K562 (cell line): ENCODE results near the gene SSR4. TPM values are rescaled to one million over a fixed set of nuclear protein-coding genes. Genes with fewer than 3 reads are reported as not detected.
A peak's percentile ranks its signal among the peaks of the same experiment; 100 is the strongest.

Experiments used
- ATAC-seq: fragments of 200-7000 bp; cut with Tn5 transposase; 3 replicates; pipeline ENCODE4 v1.9.1; 2020; ENCODE audit warnings: moderate library complexity
- BruUV-seq: library from RNA; stranded (reverse); fragments of 400-500 nt; replicated peaks from 2 replicates; lab custom pipeline; 2021; lab: Mats Ljungman, UMichigan
- CTCF ChIA-PET: fragments of 300-600 bp; formaldehyde crosslinking; extraction: SDS; loops from one replicate; lab custom pipeline; 2021; ENCODE audit warnings: low intra/inter-chr PET ratio; lab: Yijun Ruan, JAX
- POLR2A ChIA-PET: fragments of 300-600, 350-650 bp; sonication (Branson Sonifier 250); formaldehyde crosslinking; extraction: SDS; loops from one replicate; lab custom pipeline; 2021; ENCODE audit warnings: antibody characterized with exemption, inconsistent platforms; lab: Yijun Ruan, JAX
- DNase-seq, 4 experiments: peaks; one replicate each; pipeline versions ENCODE4 v3.0.0 to v3.0.0-alpha.2; 2011 to 2018; ENCODE audit warnings: low spot score in 3 of 4, mixed read lengths in 3 of 4; ENCODE audit errors: extremely low read depth in 1 of 4
- FAIRE-seq: peaks from 2 replicates; lab custom pipeline; 2011; peaks lifted over from hg19 to GRCh38; lab: Jason Lieb, UNC
- H2AFZ ChIP-seq: 2 replicates; pipeline ENCODE4 v1.6.0; 2011; ENCODE audit warnings: low read depth, low read length, control low read depth, inconsistent platforms
- H3K27ac ChIP-seq: fragments of 200-600 bp; 3 replicates; pipeline ENCODE4 v1.8.0; 2011; ENCODE audit warnings: low read depth, mild to moderate bottlenecking, control low read depth, inconsistent platforms, low read length, moderate library complexity, mixed read lengths; ENCODE audit errors: extremely low read depth
- H3K27me3 ChIP-seq, 2 experiments: fragments of 300-600 bp in 1 of 2; 2 replicates in 1 of 2; 3 replicates in 1 of 2; pipeline versions ENCODE4 v1.6.0 to v1.8.0; 2011; ENCODE audit warnings: inconsistent platforms in 2 of 2, low read length in 2 of 2, mild to moderate bottlenecking in 1 of 2, mixed read lengths in 1 of 2, moderate library complexity in 1 of 2; ENCODE audit not compliant: control insufficient read depth in 2 of 2, insufficient read depth in 2 of 2
- H3K36me3 ChIP-seq: fragments of 300-600 bp; 3 replicates; pipeline ENCODE4 v1.8.0; 2011; ENCODE audit warnings: mild to moderate bottlenecking, low read length, inconsistent platforms; ENCODE audit not compliant: control insufficient read depth, insufficient read depth
- H3K4me1 ChIP-seq, 2 experiments: fragments of 200-600 bp in 1 of 2; replicated peaks in 1 of 2; 2 replicates in 1 of 2; 3 replicates in 1 of 2; pipeline versions ENCODE4 v1.5.1 to v1.8.0; 2011; ENCODE audit warnings: inconsistent platforms in 2 of 2, low read length in 2 of 2, mild to moderate bottlenecking in 1 of 2, mixed read lengths in 1 of 2, moderate library complexity in 1 of 2; ENCODE audit not compliant: control insufficient read depth in 2 of 2, insufficient read depth in 2 of 2
- H3K4me2 ChIP-seq: 2 replicates; pipeline ENCODE4 v1.6.1; 2011; ENCODE audit warnings: low read length, control low read depth, inconsistent platforms, mixed read lengths; ENCODE audit not compliant: insufficient read depth
- H3K4me3 ChIP-seq: fragments of 200-600 bp; sonication (generic), shearing (Covaris generic); 2 replicates; pipeline ENCODE4 v1.5.1; 2016; ENCODE audit warnings: control low read depth, inconsistent platforms
- H3K79me2 ChIP-seq: fragments of 200-600 bp; 3 replicates; pipeline ENCODE4 v1.8.0; 2011; ENCODE audit warnings: low read length, inconsistent platforms; ENCODE audit not compliant: control insufficient read depth, insufficient read depth
- H3K9ac ChIP-seq, 2 experiments: 2 replicates each; pipeline versions ENCODE4 v1.6.0 to v1.6.1; 2011; ENCODE audit warnings: low read depth in 2 of 2, low read length in 2 of 2, control low read depth in 1 of 2, inconsistent platforms in 1 of 2, mild to moderate bottlenecking in 1 of 2, mixed read lengths in 1 of 2; ENCODE audit not compliant: insufficient read depth in 1 of 2
- H3K9me1 ChIP-seq: one replicate; pipeline ENCODE4 v1.6.0; 2011; ENCODE audit warnings: inconsistent platforms, mild to moderate bottlenecking, low read length, moderate library complexity; ENCODE audit not compliant: control insufficient read depth, insufficient read depth
- H3K9me3 ChIP-seq: replicated peaks from 2 replicates; pipeline ENCODE4 v1.5.1; 2011; ENCODE audit warnings: low read depth, low read length, inconsistent platforms; ENCODE audit not compliant: control insufficient read depth, insufficient read depth
- H4K20me1 ChIP-seq: replicated peaks from 2 replicates; pipeline ENCODE4 v1.6.1; 2011; ENCODE audit warnings: low read length, inconsistent platforms, mixed read lengths; ENCODE audit not compliant: control insufficient read depth, insufficient read depth
- POLR2A ChIP-seq: fragments of 450-650 bp; conservative IDR thresholded peaks from 2 replicates; pipeline ENCODE4 v1.6.1; 2016
- POLR2G ChIP-seq: fragments of 200-400 bp; formaldehyde crosslinking; IDR thresholded peaks from 2 replicates; pipeline ENCODE4 v1.6.1; 2017; ENCODE audit warnings: low read depth, mild to moderate bottlenecking, antibody characterized with exemption, low read length, moderate library complexity
- RBFOX2 ChIP-seq: fragments of 200-400 bp; formaldehyde crosslinking; IDR thresholded peaks from 2 replicates; pipeline ENCODE4 v1.6.1; 2017; ENCODE audit warnings: low read depth, mild to moderate bottlenecking, low read length, moderate library complexity
- RBM22 ChIP-seq: fragments of 200-400 bp; formaldehyde crosslinking; IDR thresholded peaks from 2 replicates; pipeline ENCODE4 v1.6.1; 2018; ENCODE audit warnings: low read length, low read depth; ENCODE audit not compliant: poor library complexity, severe bottlenecking
- SREBF1 ChIP-seq: fragments of 150-350 bp; IDR thresholded peaks from 2 replicates; pipeline ENCODE4 v1.6.1; 2014; ENCODE audit warnings: antibody characterized with exemption, low read depth, low read length, borderline replicate concordance
- TAF1 ChIP-seq: IDR thresholded peaks from 2 replicates; pipeline ENCODE4 v1.6.1; 2011; ENCODE audit warnings: mild to moderate bottlenecking, low read length, moderate library complexity; ENCODE audit not compliant: insufficient read depth, control insufficient read depth, severe bottlenecking; ENCODE audit errors: extremely low read depth
- WGBS: fragments of 100-300 bp; shearing (Covaris generic); methylation state at CpG from one replicate; pipeline ENCODE4 v1.1.6; 2016; ENCODE audit warnings: low coverage, mixed read lengths; ENCODE audit not compliant: insufficient coverage; ENCODE audit errors: missing lambda C conversion rate; 5-methylcytosine and 5-hydroxymethylcytosine counted together
- in situ Hi-C: fragments of 300-500 bp; cut with MboI; formaldehyde crosslinking; loops from 4 replicates; pipeline ENCODE4 v1.15.0; 2018; ENCODE audit warnings: inconsistent platforms, mixed read lengths
- intact Hi-C: fragments of 100-400 bp; cut with micrococcal nuclease; formaldehyde crosslinking; loops from 2 replicates; pipeline ENCODE4 v1.14.2; 2022
- polyA plus RNA-seq, 8 experiments: library from polyadenylated mRNA; depleted of rRNA in 4 of 8; stranded (reverse) in 5 of 8; unstranded in 3 of 8; fragments of >200 nt; fragmentation: Nextera tagmentation in 2 of 8; fragmentation: Illumina TruSeq in 1 of 8; extraction: Ambion mirVana in 2 of 8; extraction: Trizol in 1 of 8; gene quantifications; 2 replicates each; pipeline versions ENCODE4 v1.2.1 to v1.2.3, GENCODE V29; 2011 to 2014; ENCODE audit warnings: inconsistent platforms in 1 of 8, missing spikeins in 1 of 8
- total RNA-seq, 7 experiments: library from RNA; depleted of rRNA in 6 of 7; stranded (reverse); fragments of >200 nt in 6 of 7; fragmentation: Illumina TruSeq in 2 of 7; extraction: Trizol in 2 of 7; gene quantifications; 2 replicates each; pipeline versions ENCODE4 v1.2.1 to v1.2.3, GENCODE V29; 2011 to 2021; ENCODE audit warnings: low replicate concordance in 1 of 7

The SSR4 gene
- total and polyA plus RNA-seq, 9 of the 15 experiments (the other 6 are each of a cell fraction or from before 2014, with no cell fraction given): 146 to 492 (median 272) TPM

DNA sequence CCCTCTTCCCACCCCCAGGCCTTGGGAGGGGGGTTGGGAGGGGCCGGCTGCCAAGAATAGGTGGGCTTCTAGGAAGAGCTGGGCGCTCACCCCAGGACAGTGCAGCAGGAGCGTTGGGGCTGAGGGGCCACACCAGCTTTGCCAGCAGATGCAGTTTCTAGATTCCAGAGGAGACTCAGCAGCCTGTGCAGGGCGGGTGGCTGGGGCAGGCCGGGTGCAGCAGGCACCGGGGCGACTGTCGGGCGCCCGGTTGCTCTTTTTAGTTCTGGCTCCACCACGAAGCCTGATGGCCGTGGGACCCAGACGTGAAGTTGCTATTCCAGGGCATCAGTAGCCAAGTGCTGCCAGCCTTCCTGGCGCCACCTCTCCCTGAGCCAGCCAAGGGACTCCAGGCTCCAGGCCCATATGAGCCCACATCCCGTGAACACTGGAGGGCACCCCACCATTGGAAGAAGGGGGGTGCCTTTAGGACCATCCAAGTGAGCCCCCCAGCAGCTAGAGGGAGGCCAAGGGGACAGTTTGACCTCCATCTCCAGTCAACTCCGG lies 5.8 kb downstream of the SSR4 start:
- H2AFZ ChIP-seq: no peak overlapping the region
- TF ChIP-seq POLR2A (peak; percentile 29; the same call in 1 of the 2 replicates), RBFOX2 (peak; percentile 59), RBM22 (peak; percentile 40), SREBF1 (no peak), POLR2G (peak; percentile 77), TAF1 (no peak)
- POLR2A ChIA-PET: interaction anchor here (0.6 to 0.8 kb wide), 2 partner anchors 8 to 220 kb away, joined by 3 to 4 read pairs; no protein-coding TSS in a partner anchor
- intact Hi-C loops (no loop called here), in situ Hi-C loops (no loop called here)
- no TSS peak for BruUV-seq
- H3K79me2 ChIP-seq: peaks cover 15% of the 10 kb centered on the region
- H3K36me3 ChIP-seq: peaks cover 39% of the 10 kb centered on the region; the same call in 1 of the 3 replicates
- H4K20me1 ChIP-seq: no peaks in the 10 kb centered on the region
- DNase-seq (no peak), ATAC-seq (peak; percentile 9; the same call in 2 of the 3 replicates), FAIRE-seq (no peak)
- WGBS: 20% methylated on average over 2 of the region's 16 CpGs
- no peak overlapping the region for H3K4me2 ChIP-seq
- no peak overlapping the region for H3K27ac ChIP-seq
- no peaks in the 10 kb centered on the region for H3K9me1 ChIP-seq
- H3K4me1 ChIP-seq: peaks cover 6 to 50% of the 10 kb centered on the region in 2 experiments; a peak in 3 of 5 replicates
- H3K9ac ChIP-seq: no peak overlapping the region; a peak in 1 of 4 replicates
- CTCF ChIA-PET: no interaction called here
- no peak overlapping the region for H3K4me3 ChIP-seq
- no peaks in the 10 kb centered on the region for H3K9me3 ChIP-seq
- H3K27me3 ChIP-seq: no peaks in the 10 kb centered on the region
